Heart left ventricle (tissue), 16 donors: Measurements from ENCODE around the gene SUN1. TPM values are rescaled to one million over a fixed set of nuclear protein-coding genes. Genes with fewer than 3 reads are reported as not detected.

Experiments used
- ATAC-seq, 4 donors: fragments of 200-7000 bp; cut with Tn5 transposase; one replicate each; pipeline ENCODE4 v1.9.1; 2020 to 2022; ENCODE audit warnings: moderate library complexity in 4 of 4, mild to moderate bottlenecking in 3 of 4, moderate number of reproducible peaks in 1 of 4
- DNase-seq, 5 donors: peaks; one replicate each; pipeline ENCODE4 v3.0.0-alpha.2; 2020
- H3K27ac ChIP-seq, 12 donors: fragments of 200-600 bp; sonication (generic) in 4 of 12; one replicate each; pipeline versions ENCODE4 v1.5.0 to v1.8.0; 2016 to 2022; ENCODE audit warnings: mild to moderate bottlenecking in 2 of 12
- H3K27me3 ChIP-seq, 9 donors: fragments of 200-600 bp; sonication (generic) in 2 of 9; one replicate each; pipeline versions ENCODE4 v1.5.1 to v1.8.0; 2016 to 2022; ENCODE audit warnings: mild to moderate bottlenecking in 3 of 9
- H3K36me3 ChIP-seq, 9 donors: fragments of 200-600 bp; sonication (generic) in 2 of 9; one replicate each; pipeline versions ENCODE4 v1.5.0 to v1.8.0; 2018 to 2022; ENCODE audit warnings: mild to moderate bottlenecking in 2 of 9
- H3K4me1 ChIP-seq, 12 donors: fragments of 200-600 bp; sonication (generic) in 4 of 12; one replicate each; pipeline versions ENCODE4 v1.5.0 to v1.8.0; 2016 to 2022; ENCODE audit warnings: mild to moderate bottlenecking in 3 of 12
- H3K4me3 ChIP-seq, 12 donors: fragments of 200-600 bp; sonication (generic) in 4 of 12; one replicate each; pipeline versions ENCODE4 v1.5.0 to v1.8.0; 2017 to 2022; ENCODE audit warnings: mild to moderate bottlenecking in 9 of 12, moderate library complexity in 4 of 12
- H3K9me3 ChIP-seq, 12 donors: fragments of 200-600 bp; sonication (generic) in 4 of 12; one replicate each; pipeline versions ENCODE4 v1.5.0 to v1.8.0; 2016 to 2022; ENCODE audit warnings: mild to moderate bottlenecking in 1 of 12
- POLR2A ChIP-seq, 2 donors: fragments of 450-650 bp; IDR thresholded peaks; one replicate each; pipeline ENCODE4 v1.6.1; 2017; ENCODE audit warnings: antibody characterized with exemption in 2 of 2, mild to moderate bottlenecking in 2 of 2, moderate library complexity in 2 of 2
- WGBS, 4 donors: extraction: QIAGEN DNeasy Blood & Tissue Kit in 2 of 4; methylation state at CpG; one replicate each; pipeline versions ENCODE4 v1.1.5 to v1.1.7; 2013 to 2018; 5-methylcytosine and 5-hydroxymethylcytosine counted together
- intact Hi-C, 10 donors: fragments of 100-400 bp; cut with DNase I; formaldehyde crosslinking; loops; one replicate each; pipeline versions ENCODE4 v1.11.1 to v1.14.2; 2022
- polyA plus RNA-seq, 2 donors: library from polyadenylated mRNA; stranded (reverse); fragments of 200-250 nt; gene quantifications; one replicate each; pipeline ENCODE4 v1.2.3, GENCODE V29; 2013
- total RNA-seq, 9 donors: library from RNA; depleted of rRNA in 2 of 9; stranded (reverse); fragments of >200 nt in 2 of 9; fragmentation: NEBNext Ultra II Directional in 3 of 9; extraction: Animal tissue kit (Norgen Biotek cat#: 25700) in 3 of 9; gene quantifications; one replicate each; pipeline versions ENCODE4 v1.1.0 to v1.2.4, GENCODE V29; 2016 to 2023
- TF ChIP-seq, protein P1 (sequence below), 12 donors: fragments of 200-600 bp; sonication (generic) in 4 of 12; IDR thresholded peaks; one replicate each; pipeline versions ENCODE4 v1.5.0 to v1.8.0; 2018 to 2022; ENCODE audit warnings: antibody characterized with exemption in 12 of 12, mild to moderate bottlenecking in 5 of 12
- donor health status: ischemic (EF 13 %, LVEDD 7.1; RV severe dilation, severe dysfunction).
- donor health status: healthy with polysubstance abuse.
- donor health status: DM: no; HTN: yes; CAD: no.
- donor health status: DM: no; HTN: no; CAD: no.
- donor health status: ischemic (EF 25% LVEDD 6.9; RV normal size, moderate dysfunction).
- donor health status: ischemic (EF 25% LVEDD 5.7; RV mildly dilated, moderate dysfunction).
- donor health status: healthy.
- donor health status: DM: yes; HTN: yes; CAD: no.
- donor health status: ischemic (EF 35%, LVEDD 5.7; RV mildly dilated, moderate dysfunction).
- donor health status: nonischemic (EF 11% LVEDD 7.7; RV severe dilation, severe dysfunction).
- donor health status: DM: yes; HTN: yes; CAD: no.
- donor health status: PGD.
- donor health status: ischemic (EF 29% LVEDD 5.4; RV normal size, mild dysfunction).
- donor health status: nonischemic (EF 23%, LVEDD 6.1; RV moderate dilation, normal function).

The SUN1 gene
- total and polyA plus RNA-seq, 11 donors: 111 to 203 (median 151) TPM

GRCh38 chr7:786472-787255 is 45.6 kb upstream of the SUN1 start:
- ATAC-seq (peak; percentile 53 to 82 (median 79)), DNase-seq (peak in 4 of 5 donors; percentile 65 to 77 (median 69))
- H3K27me3 ChIP-seq: no peaks in the 10 kb centered on the region
- H3K9me3 ChIP-seq: no peaks in the 10 kb centered on the region
- TF ChIP-seq POLR2A (IDR thresholded peaks at IDR 0.05): no peak
- TF ChIP-seq, protein P1, sequence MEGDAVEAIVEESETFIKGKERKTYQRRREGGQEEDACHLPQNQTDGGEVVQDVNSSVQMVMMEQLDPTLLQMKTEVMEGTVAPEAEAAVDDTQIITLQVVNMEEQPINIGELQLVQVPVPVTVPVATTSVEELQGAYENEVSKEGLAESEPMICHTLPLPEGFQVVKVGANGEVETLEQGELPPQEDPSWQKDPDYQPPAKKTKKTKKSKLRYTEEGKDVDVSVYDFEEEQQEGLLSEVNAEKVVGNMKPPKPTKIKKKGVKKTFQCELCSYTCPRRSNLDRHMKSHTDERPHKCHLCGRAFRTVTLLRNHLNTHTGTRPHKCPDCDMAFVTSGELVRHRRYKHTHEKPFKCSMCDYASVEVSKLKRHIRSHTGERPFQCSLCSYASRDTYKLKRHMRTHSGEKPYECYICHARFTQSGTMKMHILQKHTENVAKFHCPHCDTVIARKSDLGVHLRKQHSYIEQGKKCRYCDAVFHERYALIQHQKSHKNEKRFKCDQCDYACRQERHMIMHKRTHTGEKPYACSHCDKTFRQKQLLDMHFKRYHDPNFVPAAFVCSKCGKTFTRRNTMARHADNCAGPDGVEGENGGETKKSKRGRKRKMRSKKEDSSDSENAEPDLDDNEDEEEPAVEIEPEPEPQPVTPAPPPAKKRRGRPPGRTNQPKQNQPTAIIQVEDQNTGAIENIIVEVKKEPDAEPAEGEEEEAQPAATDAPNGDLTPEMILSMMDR (IDR thresholded peaks at IDR 0.05): peak; percentile 67 to 92 (median 77)
- intact Hi-C loops: loop anchor here (1.0 to 10.0 kb wide), 7 partner anchors 48 to 88 kb away; partner anchors contain the start of gene SUN1 (in 2 of the 10)
- H3K36me3 ChIP-seq: peaks cover 0 to 46% (median 26%) of the 10 kb centered on the region in 9 donors
- no peak overlapping the region for H3K4me3 ChIP-seq
- peak overlapping the region in 1 of 12 donors; percentile 2 for H3K27ac ChIP-seq
- peaks cover 0 to 7% (median under 1%) of the 10 kb centered on the region in 12 donors for H3K4me1 ChIP-seq
- WGBS, 4 donors: 46 to 62% (median 57%) methylated on average over 7 to 11 of the region's 11 CpGs

DNA sequence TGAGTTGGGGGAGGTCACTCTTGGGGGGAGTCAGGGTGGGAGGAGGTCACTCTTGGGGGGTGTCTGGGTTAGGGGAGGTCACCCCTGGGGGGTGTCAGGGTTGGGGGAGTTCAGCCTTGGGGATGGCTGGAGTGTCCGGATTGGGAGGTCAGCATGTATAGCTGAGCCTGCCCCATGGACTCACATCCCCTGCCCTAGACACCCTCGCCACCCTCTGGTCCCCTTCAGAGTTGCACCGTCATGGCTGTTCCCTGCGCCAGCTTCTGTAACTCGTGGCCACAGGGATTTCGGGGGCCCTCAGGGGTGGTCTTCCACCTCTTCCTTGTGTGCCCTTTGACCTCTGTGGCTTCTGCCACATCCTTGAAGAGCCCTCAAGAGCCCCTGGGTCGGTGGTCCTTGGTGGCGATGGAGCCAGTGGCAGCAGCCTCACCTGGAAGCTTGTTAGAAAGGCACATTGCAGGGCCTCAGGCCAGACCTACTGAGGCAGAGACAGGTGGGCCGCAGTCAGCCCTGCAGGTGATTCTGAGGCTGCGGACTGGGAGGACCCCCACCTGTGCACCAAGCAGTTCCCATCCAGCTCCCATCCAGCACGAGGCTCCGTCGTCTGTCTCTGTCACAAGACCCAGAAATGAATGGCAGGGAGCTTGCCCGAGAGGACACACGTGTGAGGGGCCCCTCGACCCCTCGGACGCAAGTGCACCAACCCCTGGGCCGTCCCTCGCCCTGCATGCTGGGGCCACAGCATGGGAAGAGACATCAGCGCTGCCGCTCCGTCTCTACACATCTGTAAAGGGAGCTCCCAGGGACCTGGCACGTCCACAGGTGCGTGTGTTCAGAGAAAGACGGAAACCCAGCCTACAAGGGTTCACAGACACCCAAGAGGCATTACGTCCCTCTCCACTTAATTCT is 44.7 kb upstream of the SUN1 start:
- DNase-seq: no peak
- peaks cover 0 to 6% (median 0%) of the 10 kb centered on the region in 12 donors for H3K4me1 ChIP-seq
- H3K27ac ChIP-seq: no peak overlapping the region
- H3K27me3 ChIP-seq: no peaks in the 10 kb centered on the region
- ATAC-seq: peak in 1 of 4 donors; percentile 13
- no peak for TF ChIP-seq POLR2A (IDR thresholded peaks at IDR 0.05)
- TF ChIP-seq, protein P1 (IDR thresholded peaks at IDR 0.05): no peak
- no peak overlapping the region for H3K4me3 ChIP-seq
- no peaks in the 10 kb centered on the region for H3K9me3 ChIP-seq
- 92 to 96% (median 93%) methylated on average over 22 to 27 of the region's 27 CpGs for WGBS, 4 donors
- intact Hi-C loops: loop anchor here in 9 of 10 donors (2.0 to 10.0 kb wide), 6 partner anchors 47 to 87 kb away; partner anchors contain the start of gene SUN1 (in 2 of the 9)
- peaks cover 0 to 41% (median 24%) of the 10 kb centered on the region in 9 donors for H3K36me3 ChIP-seq

DNA sequence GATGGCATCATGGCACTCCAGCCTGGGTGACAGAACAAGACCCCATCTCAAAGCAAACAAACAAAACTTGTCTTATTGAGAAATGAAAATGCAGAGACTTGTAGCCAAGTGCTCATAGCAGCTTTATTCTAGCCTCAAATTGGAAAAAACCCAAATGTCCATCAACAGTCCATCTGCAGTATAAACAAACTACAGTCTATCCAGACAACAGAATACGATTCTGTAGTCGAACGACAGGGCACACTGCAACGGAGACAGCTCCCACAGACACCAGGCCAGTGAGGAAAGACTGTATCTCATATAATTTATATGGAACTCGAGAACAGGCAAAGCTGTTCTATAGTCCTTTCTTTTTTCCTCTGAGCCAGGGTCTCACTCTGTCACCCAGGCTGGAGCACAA is 40.8 kb upstream of the SUN1 start:
- WGBS, 4 donors: 45 to 67% (median 53%) methylated on average over 5 of the region's 5 CpGs
- Histone ChIP-seq H3K27ac (no peak overlapping the region), H3K9me3 (no peaks in the 10 kb centered on the region), H3K4me1 (peaks cover 0 to 16% (median 0%) of the 10 kb centered on the region in 12 donors), H3K4me3 (no peak overlapping the region), H3K27me3 (no peaks in the 10 kb centered on the region), H3K36me3 (peaks cover 0 to 9% (median 0%) of the 10 kb centered on the region in 9 donors)
- DNase-seq: no peak
- ATAC-seq: no peak
- intact Hi-C loops: loop anchor here in 1 of 10 donors (1.0 kb wide), 1 partner anchor 13 kb away; no protein-coding TSS in a partner anchor
- no peak for TF ChIP-seq POLR2A (IDR thresholded peaks at IDR 0.05)
- TF ChIP-seq, protein P1 (IDR thresholded peaks at IDR 0.05): no peak
